ENCODE measurements around the gene GHRHR.

GHRHR gene

DNA sequence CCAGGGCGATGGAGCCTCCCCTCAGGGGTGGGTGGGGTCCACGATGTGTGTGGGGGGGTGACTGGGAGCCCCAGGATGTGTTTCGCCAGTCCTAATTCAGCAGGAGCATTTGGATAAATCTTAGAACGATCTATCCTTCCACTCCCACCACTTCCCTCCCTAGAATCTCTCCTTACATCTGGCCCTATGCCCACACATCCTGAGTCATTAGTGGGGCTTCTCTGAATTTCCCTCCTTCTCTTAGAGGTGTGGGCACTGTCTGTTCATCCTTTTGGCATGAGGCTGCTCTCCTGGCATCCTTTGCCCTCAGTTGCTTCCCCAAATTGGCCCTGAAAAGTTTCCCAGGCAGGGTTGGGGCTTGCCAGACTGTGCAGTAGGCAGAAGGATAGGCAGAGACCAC is 1.6 kb downstream of the GHRHR start:
- Histone ChIP-seq H3K4me1 (ENCODE audit: control insufficient read depth, low read length) (peaks cover 9% of the 10 kb centered on the region), H3K27ac (ENCODE audit: low read depth, low read length) (no peak overlapping the region), H3K36me3 (ENCODE audit: control insufficient read depth, low read length) (no peaks in the 10 kb centered on the region), H4K20me1 (ENCODE audit: control insufficient read depth, insufficient read depth, low read depth, low read length) (no peaks in the 10 kb centered on the region), H3K9me3 (ENCODE audit: control insufficient read depth, insufficient read depth, low read length) (no peaks in the 10 kb centered on the region), H3K79me2 (ENCODE audit: control insufficient read depth, low read length) (no peaks in the 10 kb centered on the region), H3K4me3 (ENCODE audit: low read length) (no peak overlapping the region), H3K27me3 (ENCODE audit: control insufficient read depth, low read length) (no peaks in the 10 kb centered on the region), H3K9me2 (replicated peaks; ENCODE audit: control insufficient read depth, low read length) (no peaks in the 10 kb centered on the region), H3F3A (ENCODE audit: control insufficient read depth, insufficient read depth) (no peaks in the 10 kb centered on the region), H3K4me2 (ENCODE audit: low read length) (no peak overlapping the region)
- no peak for TF ChIP-seq EZH2phosphoT487 (IDR thresholded peaks at IDR 0.05; ENCODE audit: borderline replicate concordance, low read length)
- TF ChIP-seq, protein P1, sequence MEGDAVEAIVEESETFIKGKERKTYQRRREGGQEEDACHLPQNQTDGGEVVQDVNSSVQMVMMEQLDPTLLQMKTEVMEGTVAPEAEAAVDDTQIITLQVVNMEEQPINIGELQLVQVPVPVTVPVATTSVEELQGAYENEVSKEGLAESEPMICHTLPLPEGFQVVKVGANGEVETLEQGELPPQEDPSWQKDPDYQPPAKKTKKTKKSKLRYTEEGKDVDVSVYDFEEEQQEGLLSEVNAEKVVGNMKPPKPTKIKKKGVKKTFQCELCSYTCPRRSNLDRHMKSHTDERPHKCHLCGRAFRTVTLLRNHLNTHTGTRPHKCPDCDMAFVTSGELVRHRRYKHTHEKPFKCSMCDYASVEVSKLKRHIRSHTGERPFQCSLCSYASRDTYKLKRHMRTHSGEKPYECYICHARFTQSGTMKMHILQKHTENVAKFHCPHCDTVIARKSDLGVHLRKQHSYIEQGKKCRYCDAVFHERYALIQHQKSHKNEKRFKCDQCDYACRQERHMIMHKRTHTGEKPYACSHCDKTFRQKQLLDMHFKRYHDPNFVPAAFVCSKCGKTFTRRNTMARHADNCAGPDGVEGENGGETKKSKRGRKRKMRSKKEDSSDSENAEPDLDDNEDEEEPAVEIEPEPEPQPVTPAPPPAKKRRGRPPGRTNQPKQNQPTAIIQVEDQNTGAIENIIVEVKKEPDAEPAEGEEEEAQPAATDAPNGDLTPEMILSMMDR (IDR thresholded peaks at IDR 0.05; ENCODE audit: low read depth, low read length, poor library complexity, severe bottlenecking) = no peak

DNA sequence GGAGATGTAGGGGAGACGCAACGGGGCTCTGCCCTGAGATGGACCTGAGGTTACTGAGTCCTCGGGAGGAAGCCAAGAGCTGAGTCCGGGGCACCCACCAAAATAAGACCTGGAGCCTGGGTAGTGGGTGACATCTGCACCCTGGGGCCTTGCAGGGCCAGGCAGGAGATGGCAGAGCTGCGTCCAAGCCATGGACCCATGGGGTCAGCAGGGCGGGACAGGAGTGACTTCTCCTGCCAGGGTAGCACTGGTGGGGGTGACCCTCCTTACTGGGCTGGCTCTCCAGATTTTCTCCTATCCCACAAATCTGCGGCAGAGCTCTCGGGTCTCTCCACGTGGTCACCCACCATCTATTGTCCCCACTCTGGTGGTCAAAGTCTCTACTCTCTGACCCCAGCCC is 2.1 kb downstream of the GHRHR start:
- Histone ChIP-seq H3K9me3 (ENCODE audit: control insufficient read depth, insufficient read depth, low read length) (no peaks in the 10 kb centered on the region), H3K4me1 (ENCODE audit: control insufficient read depth, low read length) (peaks cover 9% of the 10 kb centered on the region), H4K20me1 (ENCODE audit: control insufficient read depth, insufficient read depth, low read depth, low read length) (no peaks in the 10 kb centered on the region), H3K36me3 (ENCODE audit: control insufficient read depth, low read length) (no peaks in the 10 kb centered on the region), H3K79me2 (ENCODE audit: control insufficient read depth, low read length) (no peaks in the 10 kb centered on the region), H3K4me3 (ENCODE audit: low read length) (no peak overlapping the region), H3K27ac (ENCODE audit: low read depth, low read length) (no peak overlapping the region), H3K4me2 (ENCODE audit: low read length) (no peak overlapping the region), H3K9me2 (replicated peaks; ENCODE audit: control insufficient read depth, low read length) (no peaks in the 10 kb centered on the region), H3F3A (ENCODE audit: control insufficient read depth, insufficient read depth) (no peaks in the 10 kb centered on the region), H3K27me3 (ENCODE audit: control insufficient read depth, low read length) (no peaks in the 10 kb centered on the region)
- TF ChIP-seq EZH2phosphoT487 (IDR thresholded peaks at IDR 0.05; ENCODE audit: borderline replicate concordance, low read length) = no peak
- TF ChIP-seq, protein P1 (IDR thresholded peaks at IDR 0.05; ENCODE audit: low read depth, low read length, poor library complexity, severe bottlenecking) = no peak

GRCh38 chr7:30968294-30968693 is 4.5 kb downstream of the GHRHR start:
- Histone ChIP-seq H3F3A (ENCODE audit: control insufficient read depth, insufficient read depth) (no peaks in the 10 kb centered on the region), H3K4me2 (ENCODE audit: low read length) (no peak overlapping the region), H3K9me2 (replicated peaks; ENCODE audit: control insufficient read depth, low read length) (no peaks in the 10 kb centered on the region), H3K9me3 (ENCODE audit: control insufficient read depth, insufficient read depth, low read length) (no peaks in the 10 kb centered on the region), H3K36me3 (ENCODE audit: control insufficient read depth, low read length) (no peaks in the 10 kb centered on the region), H3K27me3 (ENCODE audit: control insufficient read depth, low read length) (peaks cover 3% of the 10 kb centered on the region; the same call in 1 of the 2 replicates), H4K20me1 (ENCODE audit: control insufficient read depth, insufficient read depth, low read depth, low read length) (no peaks in the 10 kb centered on the region), H3K79me2 (ENCODE audit: control insufficient read depth, low read length) (no peaks in the 10 kb centered on the region), H3K4me3 (ENCODE audit: low read length) (no peak overlapping the region), H3K27ac (ENCODE audit: low read depth, low read length) (no peak overlapping the region), H3K4me1 (ENCODE audit: control insufficient read depth, low read length) (peaks cover 9% of the 10 kb centered on the region)
- no peak for TF ChIP-seq EZH2phosphoT487 (IDR thresholded peaks at IDR 0.05; ENCODE audit: borderline replicate concordance, low read length)
- TF ChIP-seq, protein P1 (IDR thresholded peaks at IDR 0.05; ENCODE audit: low read depth, low read length, poor library complexity, severe bottlenecking) = no peak
